Stimulated activated CD8-positive, alpha-beta memory T cell treated with anti-CD3 and anti-CD28 coated beads, Interleukin-4, amount 100 ng/mL, for 4 hours (primary cell): ENCODE results near the gene NR1I3.
"Not testable (repeated sequence)": the region's sequence is repeated elsewhere in the genome, so short reads cannot be mapped to it uniquely, and the experiment has no call there.

Source experiments
- DNase-seq, 2 donors: peaks; one replicate each; pipeline ENCODE4 v3.0.0-alpha.2; 2020; ENCODE audit warnings: low read depth in 2 of 2, low spot score in 1 of 2

NR1I3 gene, protein sequence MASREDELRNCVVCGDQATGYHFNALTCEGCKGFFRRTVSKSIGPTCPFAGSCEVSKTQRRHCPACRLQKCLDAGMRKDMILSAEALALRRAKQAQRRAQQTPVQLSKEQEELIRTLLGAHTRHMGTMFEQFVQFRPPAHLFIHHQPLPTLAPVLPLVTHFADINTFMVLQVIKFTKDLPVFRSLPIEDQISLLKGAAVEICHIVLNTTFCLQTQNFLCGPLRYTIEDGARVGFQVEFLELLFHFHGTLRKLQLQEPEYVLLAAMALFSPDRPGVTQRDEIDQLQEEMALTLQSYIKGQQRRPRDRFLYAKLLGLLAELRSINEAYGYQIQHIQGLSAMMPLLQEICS

DNA sequence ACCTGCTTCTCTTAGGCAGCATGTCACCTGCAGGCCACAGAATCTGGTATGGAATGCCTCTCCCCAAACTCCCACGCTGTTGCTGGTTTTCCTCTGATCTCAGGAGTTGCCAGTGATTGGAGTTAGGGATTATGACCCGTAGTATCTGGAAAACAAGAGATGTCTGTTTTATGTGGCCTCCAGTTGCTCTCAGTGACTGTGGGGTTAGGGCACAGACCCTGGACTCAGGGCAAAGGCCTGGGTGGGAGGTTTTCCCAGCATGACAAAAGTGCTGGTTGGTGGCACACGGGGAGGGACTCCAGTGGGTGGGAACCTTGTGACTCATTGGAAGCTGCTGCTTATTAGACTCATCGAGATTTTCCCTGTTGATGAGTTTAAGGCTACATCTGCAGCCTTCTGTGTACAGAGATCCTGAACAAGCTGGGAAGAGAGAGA lies at the start of gene NR1I3:
Gene NR1I3, minus strand, starts transcription at position 165 of the 435 bp plus-strand sequence. CDS start 1,638 bp downstream, outside the sequence.
- no peak for DNase-seq

DNA sequence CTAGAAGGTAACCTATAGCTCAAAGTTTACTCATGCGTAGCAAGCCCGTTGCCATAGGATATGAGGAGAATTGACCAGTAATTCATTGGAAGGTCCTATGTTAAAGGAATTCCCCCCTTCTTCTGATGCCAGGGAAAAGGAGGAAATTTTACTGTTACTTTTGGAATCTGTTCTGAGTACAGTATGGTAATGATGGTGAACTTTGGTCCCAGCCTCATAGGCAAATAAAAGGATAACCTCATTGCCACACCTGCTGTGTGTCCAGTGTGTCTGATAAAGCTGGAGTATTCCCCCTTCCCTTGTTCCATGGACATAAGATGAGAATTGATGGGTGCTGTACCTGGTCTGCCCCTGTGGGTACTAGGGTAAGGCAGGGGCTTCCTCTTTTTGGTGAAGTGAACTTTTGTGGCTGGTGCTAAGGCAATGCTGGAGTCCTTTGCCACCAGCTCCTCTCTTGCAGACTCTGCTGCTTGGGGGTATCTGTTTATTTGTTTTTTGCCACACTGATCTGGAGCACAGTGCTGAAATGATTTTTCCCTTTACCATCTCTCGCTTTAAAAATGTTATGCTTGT lies 49.6 kb upstream of the NR1I3 start:
- DNase-seq, result no peak

DNA sequence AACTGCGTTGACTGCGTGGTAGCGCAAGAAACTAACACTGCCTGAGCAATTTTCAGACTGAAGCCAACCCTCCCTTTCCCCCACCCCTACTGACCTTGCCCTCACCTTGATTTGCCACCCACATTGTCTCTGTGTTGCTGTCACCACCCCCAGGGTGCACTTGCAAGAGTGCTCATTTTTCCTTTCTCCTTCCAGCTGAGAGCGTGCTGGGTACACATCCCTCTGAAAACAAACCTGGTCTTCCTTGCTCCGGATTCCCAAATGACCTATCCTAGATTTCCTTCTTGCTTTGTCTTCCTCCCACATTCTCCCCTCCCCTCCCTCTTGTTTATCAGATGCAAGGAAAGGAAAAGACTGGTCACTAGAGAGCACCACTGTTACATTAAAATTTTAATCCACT lies 47.5 kb upstream of the NR1I3 start:
- DNase-seq, result no peak

DNA sequence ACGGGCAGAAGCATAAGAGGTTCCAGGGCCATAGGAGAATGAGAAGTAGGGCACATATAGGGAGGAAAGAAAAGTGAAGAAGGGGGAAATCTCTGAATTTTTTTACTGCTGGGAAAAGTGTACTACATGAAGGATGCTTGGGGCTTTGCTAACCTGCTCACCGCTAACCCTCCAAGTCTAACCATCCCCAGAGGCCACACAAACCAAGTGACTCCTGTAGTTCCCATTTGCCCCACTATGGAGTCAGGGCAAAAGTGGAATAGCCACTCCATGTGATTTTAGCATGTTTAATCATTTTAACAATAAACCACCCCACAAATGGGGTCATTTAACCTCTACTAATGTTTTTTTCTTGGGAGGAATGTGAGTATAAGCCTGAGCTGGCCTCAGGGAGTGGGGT lies 47.1 kb upstream of the NR1I3 start:
- no peak for DNase-seq

DNA sequence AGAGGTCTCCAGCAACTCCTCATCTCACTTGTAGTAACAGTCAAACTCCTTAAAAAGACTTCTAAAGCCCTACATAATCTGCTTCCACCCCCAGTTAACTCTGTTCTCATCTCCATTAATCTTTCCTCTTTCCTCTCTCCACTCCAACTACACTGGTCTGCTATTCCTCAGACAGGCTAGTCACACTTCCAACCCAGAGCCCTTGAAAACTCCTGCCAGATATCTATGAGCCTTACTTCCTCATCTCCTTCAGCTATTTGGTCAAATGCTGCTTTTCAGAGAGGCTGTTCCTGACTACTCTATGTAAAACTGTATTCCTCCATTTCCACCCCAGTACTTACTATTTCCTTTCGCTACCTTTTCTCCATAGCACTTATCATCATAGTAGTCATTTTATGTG lies 45.0 kb upstream of the NR1I3 start:
- DNase-seq, result no peak

DNA sequence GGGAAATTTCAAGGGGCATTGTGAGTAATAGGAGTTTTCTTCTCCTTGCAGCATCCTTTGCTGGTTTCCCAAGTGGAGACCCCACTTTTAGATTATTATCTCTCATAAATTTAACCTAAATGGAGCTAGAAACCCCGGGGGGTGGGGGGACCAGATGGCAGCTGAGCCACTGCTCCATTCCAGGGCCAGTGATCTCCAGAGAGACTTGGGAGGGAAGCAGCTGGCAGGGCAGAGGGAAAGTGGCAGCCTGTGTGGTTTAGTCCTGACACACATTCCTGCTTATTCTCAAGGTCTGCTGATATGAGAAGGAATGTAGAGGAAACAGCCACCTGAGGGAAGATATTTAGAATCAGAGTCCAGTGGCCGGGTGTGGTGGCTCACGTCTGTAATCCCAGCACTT lies 36.9 kb upstream of the NR1I3 start:
- DNase-seq, result no peak

DNA sequence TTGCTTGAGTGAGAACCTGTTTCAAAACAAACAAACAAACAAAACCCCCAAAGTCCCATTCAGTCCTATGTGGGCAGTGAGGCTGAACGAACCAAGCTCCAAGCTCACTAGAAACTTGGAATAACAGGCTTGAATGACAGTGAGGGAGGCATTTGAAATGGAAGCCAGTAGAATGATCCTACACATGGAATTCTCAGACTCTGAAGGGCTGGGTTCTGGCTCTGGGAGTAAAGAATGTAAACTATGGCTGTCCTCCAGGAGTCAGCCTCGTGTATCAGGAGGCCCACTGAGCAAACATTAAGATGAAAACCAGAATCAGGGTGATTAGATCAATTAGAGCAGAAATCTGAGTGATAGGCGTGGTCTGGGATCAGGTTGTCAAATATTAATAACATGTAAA lies 35.4 kb upstream of the NR1I3 start:
- DNase-seq, result no peak

DNA sequence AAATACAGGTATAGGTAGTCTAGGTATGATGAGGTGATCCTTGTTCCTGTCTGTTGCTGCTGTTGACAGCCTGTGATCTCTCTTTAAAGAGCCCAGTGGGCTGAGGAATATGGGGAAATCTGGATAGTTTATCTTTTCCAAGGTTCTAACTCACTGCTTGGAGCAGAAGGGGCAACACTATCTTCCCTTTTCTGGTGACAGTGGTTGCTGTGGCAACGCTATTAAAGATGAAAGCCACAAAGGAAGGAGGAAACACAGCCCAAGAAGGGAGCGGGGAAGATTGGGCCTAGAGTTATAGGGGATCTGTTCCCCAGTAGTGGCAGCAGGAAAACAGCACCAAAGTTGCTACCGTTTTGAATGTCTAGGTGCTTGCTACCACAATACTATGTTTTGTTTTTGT lies 29.3 kb upstream of the NR1I3 start:
- no peak for DNase-seq

DNA sequence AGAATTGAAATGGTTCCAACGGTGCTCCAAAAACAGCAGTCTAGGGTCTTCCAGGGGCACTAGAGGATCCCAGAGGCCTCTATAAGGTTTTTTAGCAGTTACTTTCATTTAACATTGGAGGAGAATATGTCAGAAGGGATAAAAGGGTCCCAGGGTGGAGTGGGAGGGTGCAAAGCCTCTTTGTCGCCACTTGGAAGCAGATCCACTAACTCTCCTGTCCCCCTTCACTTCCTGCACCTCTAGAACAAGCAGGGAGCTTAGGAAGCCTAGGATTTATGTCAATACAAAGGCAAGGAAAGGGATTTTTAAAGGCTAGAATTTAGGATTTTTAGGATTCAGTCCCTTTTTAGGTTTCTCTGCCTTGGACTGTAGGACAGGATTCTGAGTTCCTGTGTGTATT lies 28.8 kb upstream of the NR1I3 start:
- DNase-seq, result no peak

DNA sequence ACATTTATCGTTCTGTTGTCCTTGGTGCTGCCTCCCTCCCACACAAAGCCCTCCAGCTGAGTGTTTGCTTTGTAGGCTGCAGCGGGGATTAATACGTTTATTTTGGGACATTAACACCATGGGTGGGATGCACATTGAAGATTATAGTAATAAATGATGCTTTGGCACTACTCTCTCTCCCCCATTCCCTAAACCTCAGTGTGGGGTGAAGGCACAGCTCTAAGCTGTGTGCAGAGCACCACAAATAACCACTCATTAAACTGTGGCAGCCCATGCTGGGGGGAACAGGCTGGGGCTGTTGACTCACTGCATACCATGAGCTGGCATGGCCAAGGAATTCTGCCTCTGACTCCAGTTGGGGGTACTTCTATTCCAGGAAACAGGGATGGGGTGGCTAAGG lies 28.2 kb upstream of the NR1I3 start:
- no peak for DNase-seq

DNA sequence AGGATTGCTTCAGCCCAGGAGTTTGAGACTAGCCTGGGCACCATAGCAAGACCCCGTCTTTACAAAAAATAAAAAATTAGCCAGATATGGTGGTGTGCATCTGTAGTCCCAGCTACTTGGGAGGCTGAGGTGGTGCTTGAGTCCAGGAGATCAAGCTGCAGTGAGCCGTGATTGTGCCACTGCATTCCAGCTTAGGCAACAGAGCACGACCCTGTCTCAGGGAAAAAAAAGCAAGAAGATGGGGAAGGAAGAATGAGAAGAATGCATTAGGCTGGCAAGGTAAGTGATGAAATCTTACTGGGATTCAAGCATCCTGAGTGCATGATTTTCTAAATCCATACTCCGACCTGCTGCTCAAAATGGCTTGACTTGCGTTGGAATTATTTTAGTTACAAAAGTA lies 27.3 kb upstream of the NR1I3 start:
- no peak for DNase-seq

DNA sequence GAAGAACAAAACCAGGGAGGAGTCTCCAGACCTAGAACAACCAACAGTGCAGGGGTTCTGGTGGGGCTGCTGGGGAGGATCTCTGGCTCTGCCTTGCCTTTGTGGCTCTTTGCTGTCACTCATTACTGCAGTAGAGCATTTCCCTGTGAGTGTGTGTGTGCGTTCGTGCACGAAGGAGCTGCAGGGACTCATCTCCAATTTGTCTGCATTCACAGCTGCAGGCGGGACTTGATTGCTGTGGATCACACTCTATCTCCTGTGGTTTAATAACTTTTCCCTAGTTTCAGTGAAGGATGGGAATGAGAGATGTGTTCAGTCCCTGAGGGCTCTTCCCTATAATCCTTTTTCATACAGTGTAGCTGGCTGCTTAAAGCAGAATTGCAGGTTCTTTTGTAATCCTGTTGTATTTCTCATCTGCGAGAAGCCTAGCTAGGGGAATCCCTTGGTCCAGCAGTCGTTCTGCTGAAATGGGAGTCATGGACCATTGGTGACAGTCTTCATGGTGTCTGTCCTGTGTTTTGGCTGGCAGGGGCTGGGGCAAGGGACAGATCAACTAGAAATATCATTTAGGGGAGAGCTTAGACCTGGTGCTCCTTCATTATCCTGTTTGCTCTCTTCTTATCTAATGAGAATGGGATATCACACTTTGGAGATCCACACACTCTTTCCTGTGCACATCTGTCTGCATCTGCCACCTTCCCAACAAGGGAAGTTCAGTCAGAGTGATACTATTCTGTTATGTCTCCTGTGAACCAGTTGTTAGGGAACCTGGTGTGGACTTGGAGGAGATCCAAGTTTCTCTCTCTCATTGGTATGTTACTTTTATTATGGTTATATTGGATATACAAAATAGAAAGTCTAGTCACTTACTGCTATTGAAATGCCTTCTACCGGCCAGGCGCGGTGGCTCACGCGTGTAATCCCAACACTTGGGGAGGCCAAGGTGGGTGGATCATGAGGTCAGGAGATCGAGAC lies 23.5 kb upstream of the NR1I3 start:
- no peak for DNase-seq

DNA sequence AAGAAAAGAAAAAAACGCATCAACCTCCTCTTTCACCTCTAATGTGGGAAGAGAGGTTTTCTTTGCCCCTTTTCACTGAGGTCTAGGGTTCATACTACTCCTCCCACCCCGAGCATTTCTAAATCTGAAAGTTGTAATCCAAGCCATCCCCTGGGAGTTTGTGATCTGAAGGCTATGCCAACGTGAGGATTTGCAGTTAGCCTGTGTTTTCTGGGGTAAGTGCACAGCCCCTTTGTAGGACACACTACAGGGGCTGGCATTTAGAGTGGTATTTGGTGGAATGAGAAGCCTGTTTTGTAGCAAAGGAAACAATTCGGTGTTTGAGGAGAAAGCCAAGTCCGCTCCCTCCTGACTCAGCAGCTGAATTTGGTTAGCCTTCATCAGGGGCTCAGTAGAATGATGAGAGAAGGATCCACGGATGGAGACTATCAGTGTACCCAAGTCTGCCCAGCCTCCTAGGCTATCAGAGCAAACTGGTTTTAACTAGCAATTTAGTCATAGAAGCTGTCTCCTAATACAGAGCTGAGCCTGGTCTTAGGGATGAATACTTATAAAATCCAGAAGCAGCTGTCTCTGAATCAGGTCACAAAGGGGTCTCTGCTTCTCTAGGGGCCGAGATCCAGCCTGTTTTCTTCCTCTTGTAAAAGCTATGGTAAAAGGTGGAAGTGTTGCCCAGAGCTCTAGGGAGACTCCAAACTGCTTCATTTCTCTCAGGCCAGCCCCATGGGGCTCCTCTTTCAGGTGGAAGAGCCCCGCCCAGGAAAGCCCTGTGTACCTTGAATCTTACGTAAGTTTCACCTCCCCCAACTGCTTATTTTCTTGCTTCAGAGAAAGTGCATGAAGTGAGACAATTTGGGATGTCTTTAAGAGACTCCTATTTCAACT lies 22.6 kb upstream of the NR1I3 start:
- DNase-seq, result no peak

DNA sequence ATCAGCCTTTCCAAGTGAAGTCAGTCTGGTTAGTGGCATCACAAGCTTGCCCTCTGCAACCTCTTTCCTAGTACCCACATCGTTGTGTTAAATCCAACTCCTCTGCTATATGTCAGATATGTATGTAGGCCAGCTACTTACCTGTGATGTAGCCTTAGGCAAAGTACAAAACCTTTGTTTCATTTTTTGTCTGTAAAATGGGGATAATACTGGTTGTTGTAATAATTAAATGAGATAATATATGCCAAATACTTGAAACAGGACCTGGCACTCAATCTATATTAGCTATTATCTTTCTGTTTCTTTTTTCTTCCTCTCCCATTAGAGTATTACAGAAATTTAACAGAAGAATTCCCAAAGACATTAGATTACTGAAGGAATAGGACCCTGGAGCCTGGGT lies 21.8 kb upstream of the NR1I3 start:
- DNase-seq, result no peak

DNA sequence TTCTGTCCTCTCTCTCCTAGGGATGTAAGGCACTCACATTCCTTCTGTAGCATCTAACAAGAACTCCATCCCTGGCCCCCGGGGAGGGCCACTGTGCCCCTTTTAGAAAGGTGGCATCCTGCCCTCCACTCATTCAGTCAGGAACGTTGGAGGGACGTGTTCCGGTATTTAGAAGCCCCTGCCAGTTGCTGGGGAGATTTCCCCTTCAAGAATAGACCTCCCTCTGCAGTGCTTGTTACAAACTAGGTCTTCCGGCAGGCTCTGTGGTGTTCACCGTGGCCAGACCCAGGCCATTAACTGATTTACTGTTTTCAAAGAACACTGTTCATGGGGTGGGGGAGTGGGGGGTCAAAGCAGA lies 21.3 kb upstream of the NR1I3 start:
- DNase-seq, result no peak

DNA sequence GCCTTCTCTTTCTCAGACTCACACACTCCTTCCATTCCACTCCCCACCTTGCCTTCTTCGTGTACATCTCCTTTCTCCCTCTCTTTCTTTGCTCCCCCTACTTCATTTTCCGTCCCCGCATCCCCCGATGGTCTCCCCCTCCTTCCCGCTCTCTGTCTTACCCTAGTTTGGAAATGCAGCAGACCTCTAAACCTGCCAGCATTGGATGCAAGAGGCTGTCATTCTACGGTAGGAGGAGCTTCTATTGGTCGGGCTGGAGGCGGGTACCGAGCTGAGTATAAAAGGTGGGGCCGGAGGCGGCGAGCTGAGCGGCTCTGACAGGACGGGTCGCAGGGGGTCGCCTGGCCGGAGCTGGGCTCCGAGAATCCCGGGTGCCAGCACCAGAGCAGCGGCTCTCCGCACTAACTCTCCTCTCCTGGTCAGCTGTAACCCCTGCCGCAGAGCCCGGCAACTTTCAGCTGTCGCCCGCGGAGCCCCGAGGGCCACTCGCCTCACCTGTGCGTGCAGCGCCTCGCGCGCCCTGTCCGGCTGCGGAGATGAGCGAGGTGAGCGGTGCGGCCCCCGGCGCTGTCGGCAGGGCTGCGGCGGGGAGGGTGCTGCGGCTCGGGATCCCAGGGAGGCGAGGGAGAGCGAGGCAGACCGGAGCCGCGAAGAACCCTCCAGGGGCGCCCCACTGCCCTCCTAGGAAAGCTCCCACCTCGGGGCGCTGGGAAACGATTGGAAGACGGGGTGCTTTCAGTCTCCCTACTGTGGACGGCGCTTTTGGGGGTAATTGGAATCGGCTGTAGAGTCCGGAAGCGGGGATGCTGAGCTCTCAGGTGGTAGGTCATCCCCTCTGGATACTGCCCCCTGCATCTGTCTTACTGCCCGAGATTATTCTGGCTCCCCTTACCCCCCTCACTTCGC lies 20.7 kb upstream of the NR1I3 start, which contains the start of gene PCP4L1:
Gene PCP4L1, plus strand, starts transcription at position 307 of the 906 bp plus-strand sequence. Its CDS starts 230 bp downstream, at position 537.
- no peak for DNase-seq

DNA sequence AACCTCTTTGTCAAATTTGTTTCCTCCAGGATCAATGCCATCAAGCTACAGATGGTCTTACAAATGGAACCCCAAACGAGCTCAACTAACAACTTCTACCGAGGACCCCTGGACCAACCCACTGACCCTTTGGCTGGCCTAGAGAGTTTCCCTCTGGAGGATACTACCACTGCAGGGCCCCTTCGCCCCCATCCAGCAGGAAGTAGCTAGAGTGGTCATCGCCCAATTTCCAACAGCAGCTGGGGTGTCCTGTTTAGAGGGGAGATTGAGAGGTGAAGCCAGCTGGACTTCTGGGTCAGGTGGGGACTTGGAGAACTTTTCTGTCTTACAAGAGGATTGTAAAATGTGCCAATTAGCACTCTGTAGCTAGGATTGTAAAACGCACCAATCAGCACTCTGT lies 19.1 kb upstream of the NR1I3 start:
- not testable (repeated sequence) for DNase-seq

DNA sequence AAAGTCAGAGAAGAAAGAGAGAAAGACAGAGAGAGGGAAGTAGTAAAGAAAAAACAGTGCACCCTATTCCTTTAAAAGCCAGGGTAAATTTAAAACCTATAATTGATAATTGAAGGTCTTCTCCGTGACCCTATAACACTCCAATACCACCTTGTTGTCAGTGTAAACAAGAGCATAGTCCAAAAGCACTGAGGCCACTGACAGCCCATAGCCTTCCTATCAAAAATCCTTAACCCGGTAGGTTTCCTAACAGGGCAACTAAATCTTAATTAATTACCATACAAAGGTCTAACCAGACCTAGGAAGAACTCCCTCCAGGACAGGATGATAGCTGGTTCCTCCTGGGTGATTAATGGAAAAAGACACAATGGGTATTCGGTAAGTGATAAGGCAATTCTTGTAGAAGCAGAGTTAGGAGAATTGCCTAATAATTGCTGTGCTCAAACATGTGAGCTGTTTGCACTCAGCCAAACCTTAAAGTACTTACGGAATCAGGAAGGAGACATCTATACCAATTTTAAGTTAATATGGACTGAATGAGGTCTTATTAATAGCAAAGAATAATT lies 18.0 kb upstream of the NR1I3 start:
- not testable (repeated sequence) for DNase-seq

DNA sequence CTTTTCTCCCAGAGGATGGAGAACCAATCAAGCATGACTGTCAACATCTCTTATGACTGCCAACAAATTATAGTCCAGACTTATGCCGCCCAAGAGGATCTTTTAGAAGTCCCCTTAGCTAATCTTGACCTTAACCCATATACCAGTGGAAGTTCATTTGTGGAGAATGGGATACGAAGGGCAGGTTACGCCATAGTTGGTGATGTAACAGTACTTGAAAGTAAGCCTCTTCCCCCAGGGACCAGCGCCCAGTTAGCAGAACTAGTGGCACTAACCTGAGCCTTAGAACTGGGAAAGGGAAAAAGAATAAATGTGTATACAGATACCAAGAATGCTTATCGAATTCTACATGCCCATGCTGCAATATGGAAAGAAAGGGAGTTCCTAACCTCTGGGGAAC lies 17.3 kb upstream of the NR1I3 start:
- not testable (repeated sequence) for DNase-seq
